Right lung (tissue), 10 donors: ENCODE data around the gene KRT73. TPM values are rescaled to one million over a fixed set of nuclear protein-coding genes. Genes with fewer than 3 reads are reported as not detected.

ENCODE experiments used
- DNase-seq, 2 donors: peaks; one replicate each; pipeline ENCODE4 v3.0.0-alpha.2; 2013
- long read RNA-seq, 8 donors: transcript quantifications; one replicate each; lab custom pipeline, GENCODE V29; 2026
- polyA plus RNA-seq, 5 donors: library from polyadenylated mRNA; unstranded; fragments of 120-200 nt; gene quantifications; one replicate each; pipeline versions ENCODE4 v1.2.1 to v1.2.3, GENCODE V29; 2013; ENCODE audit warnings: inconsistent platforms in 1 of 5, low replicate concordance in 1 of 5; ENCODE audit not compliant: insufficient read length in 5 of 5, insufficient read depth in 1 of 5

Gene KRT73
- under 1 TPM in 4 of 5 donors, not detected in 1; 0.10 to 0.19 (median 0.15) TPM for polyA plus RNA-seq
- long read RNA-seq, donor 1: 0 reads
- long read RNA-seq, donor 2: 0 reads
- long read RNA-seq, donor 3: 0 reads
- long read RNA-seq, donor 4: 0 reads
- long read RNA-seq, donor 5: 0 reads
- long read RNA-seq, donor 6: 0 reads
- long read RNA-seq, donor 7: 0 reads
- long read RNA-seq, donor 8: 0 reads

GRCh38 chr12:52618216-52618615, at the start of gene KRT73:
Gene KRT73 (minus strand): TSS chr12:52618559. CDS start chr12:52618524, 35 bp downstream.
- no peak for DNase-seq

DNA sequence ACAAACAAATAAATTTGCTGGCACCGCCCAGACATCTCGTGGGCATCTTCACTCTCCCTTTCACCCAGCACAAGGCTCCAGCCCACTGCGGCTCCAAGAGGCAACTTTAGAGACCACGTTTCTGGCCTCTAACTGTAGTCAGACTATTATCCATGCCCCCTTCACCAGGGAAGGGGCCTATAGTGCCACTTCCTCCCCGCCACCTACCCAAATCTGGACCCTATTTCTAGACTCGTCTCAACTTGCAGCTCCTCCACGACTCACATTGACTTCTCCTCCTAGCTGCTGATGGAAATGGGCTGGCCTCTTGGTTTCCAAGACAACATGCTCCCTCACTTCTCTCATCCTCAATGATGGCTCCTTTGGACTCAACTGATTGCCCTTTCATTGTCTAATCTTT, 49.6 kb upstream of the KRT73 start:
- no peak for DNase-seq

DNA sequence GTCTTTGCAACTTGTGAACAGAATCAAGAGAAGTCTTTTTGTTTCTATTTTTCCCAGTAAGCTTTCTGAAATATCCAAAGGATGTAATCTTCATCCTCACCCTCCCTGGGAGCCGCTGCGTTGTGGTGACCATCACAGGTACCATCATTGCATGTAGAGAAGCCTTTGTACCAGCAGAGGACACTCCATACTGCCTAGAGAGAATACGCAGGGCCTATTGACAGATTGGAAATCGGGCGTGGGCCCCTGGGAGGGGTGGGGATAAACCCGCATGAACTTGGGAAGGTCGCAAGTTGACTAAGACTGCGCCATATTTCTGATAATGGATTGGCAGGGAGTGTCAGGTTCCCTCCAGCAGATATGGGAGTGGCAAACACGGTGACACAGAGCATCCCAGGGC, 49.1 kb upstream of the KRT73 start:
- no peak for DNase-seq

GRCh38 chr12:52666471-52666870, 48.1 kb upstream of the KRT73 start:
- no peak for DNase-seq

DNA sequence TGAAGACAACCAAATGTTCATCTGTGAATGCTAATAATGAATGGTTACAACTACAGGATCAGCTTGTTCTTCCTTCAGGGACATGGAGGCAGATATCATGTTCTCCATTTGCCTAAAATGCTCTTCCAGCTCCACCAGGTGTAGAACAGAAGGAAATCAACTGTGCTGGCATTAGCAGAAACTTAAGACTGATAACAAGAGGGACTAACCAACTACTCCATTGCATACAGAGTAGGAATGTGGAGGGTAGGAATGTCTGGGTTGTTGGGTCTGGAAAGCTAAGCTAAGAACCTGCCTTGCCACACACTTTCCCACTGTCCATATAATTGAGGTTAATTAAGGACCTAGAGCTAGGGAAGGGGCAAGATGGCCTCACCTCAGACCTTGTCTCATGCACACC, 45.1 kb upstream of the KRT73 start:
- no peak for DNase-seq

DNA sequence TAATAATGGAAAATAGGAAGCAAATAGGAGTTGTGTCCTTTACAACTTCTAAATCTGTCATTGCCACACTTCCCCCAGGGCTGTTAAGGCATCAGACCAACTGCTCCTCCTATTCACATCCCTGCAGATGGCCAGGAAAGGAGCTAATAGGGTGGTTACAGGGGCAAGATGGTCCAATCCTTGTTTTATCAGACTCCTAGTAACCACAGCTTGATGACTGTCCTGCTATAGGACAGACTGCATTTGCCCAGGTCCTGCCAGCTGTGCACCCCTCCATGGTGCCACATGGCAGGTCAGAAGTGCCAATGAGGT, 44.5 kb upstream of the KRT73 start:
- DNase-seq: no peak

- no peak for DNase-seq
These were observed 43.9 kb upstream of the KRT73 start for GRCh38 chr12:52662093-52662917.

- DNase-seq: no peak
These were observed 43.3 kb upstream of the KRT73 start for GRCh38 chr12:52661668-52662067.

GRCh38 chr12:52660934-52661499, 42.7 kb upstream of the KRT73 start:
- no peak for DNase-seq

DNA sequence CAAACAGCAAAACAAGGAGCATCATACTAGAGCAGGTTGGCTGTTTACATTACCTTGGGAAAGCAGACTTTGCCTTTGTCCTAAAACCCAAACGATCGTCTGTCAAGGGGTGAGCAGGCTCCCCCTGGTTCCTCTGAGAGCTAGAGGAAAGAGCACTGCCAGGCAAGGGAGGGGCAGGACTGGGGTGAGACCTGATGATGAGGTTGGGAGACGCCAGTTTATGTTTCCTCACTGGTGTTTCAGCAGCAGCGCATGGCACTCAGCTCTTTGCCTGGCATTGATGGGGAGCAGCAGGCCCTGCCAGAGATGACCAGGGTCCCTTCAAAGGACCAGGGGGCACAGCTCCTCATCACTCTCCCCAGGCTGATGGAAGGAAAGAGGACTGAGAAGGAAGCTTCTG, 41.6 kb upstream of the KRT73 start:
- no peak for DNase-seq

DNA sequence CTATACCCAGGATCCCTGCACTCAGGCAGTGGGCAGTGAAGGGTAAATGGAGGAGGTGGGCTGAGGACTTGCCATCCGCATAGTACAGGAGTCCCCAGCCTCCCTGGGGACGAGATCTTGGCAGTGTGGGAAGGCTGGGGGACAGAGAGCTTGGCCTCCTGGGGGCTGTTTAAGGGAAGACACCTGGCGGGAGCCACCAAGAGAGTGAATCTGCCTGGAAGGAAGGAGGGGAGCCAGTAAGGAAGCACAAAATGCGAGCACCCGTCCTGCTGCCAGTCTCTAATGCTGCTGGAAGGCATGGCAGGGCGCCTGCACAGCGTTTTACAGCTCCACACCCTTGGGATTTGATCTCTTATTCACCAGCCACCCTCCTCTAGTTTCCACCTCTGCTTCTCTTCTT, 41.0 kb upstream of the KRT73 start:
- no peak for DNase-seq

GRCh38 chr12:52658196-52658595, 39.8 kb upstream of the KRT73 start:
- no peak for DNase-seq

DNA sequence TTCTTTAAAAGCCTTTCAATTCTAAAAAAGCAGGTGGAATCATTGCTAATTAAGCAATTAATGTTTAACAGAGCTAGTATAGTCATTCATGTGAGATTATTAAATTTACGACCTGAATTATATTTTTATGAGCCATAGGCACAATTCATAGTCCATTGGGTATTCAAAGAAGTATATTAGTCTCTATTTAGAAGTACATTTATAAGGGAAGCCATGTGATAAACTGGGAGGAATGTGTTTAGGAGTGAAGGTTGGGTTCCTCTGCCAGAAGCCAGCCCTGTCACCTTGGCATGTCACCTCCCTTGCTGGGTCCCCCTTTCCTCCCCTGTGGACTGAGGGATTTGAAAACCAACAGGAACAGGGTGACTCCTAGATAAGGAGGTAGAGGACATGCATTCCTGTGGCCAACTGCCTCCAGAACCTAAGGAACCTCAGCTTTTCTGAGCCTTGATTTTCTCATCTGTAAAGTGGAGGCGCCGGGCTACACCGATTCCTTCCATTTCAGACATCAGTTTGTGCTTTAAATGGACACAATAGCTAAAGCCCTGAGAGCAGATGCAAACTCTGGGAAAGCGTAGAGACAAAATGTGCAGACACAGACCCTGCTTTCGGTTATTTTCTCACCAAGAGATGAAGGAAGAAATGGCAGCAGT, 39.0 kb upstream of the KRT73 start:
- DNase-seq: no peak

DNA sequence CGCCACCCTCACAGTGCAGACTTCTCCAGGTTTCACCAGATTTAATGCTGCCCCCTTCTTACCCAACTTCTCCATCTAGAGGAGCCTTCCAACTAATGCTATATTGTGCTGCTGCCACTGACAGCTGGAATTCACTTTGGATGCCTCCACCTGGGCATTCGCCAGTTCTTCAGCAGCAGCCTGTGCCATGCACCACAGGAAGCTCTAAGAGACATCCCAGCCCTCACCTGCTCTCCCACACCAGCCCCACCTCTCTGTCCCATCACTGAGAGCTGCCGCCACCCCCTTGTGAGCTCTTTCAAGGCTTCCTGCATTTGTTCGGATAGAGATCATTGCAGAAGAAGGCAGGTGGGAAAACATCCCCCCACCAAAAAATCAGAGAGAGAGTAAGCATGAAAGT, 38.3 kb upstream of the KRT73 start:
- DNase-seq: no peak

- DNase-seq: peak; percentile 23 to 25
These were observed 37.4 kb upstream of the KRT73 start for GRCh38 chr12:52655720-52656124.

DNA sequence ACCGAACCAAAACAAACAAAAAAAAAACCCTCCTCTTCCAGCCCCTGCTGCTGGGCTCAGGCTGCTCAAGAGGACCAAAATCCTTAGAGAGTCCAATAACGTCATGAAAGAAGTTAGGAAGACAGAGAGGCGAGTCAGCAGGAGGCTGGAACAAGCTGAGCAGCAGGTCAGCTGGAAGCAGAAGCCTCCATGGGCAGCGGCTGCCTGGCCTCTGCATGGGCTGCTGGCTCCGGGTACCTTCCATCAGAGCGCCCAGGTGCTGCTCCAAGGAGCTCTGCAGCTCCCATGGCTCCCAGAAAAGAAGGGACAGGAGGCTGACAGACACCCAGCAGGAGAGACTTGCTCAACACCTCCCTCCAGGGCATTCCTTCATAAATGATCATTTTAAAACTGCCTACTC, 36.9 kb upstream of the KRT73 start:
- no peak for DNase-seq

- DNase-seq: no peak
These were observed 33.4 kb upstream of the KRT73 start, which contains the start of gene KRT2 for GRCh38 chr12:52651726-52652261. Gene KRT2 (minus strand): TSS chr12:52652211. CDS start chr12:52652142, 69 bp downstream.

DNA sequence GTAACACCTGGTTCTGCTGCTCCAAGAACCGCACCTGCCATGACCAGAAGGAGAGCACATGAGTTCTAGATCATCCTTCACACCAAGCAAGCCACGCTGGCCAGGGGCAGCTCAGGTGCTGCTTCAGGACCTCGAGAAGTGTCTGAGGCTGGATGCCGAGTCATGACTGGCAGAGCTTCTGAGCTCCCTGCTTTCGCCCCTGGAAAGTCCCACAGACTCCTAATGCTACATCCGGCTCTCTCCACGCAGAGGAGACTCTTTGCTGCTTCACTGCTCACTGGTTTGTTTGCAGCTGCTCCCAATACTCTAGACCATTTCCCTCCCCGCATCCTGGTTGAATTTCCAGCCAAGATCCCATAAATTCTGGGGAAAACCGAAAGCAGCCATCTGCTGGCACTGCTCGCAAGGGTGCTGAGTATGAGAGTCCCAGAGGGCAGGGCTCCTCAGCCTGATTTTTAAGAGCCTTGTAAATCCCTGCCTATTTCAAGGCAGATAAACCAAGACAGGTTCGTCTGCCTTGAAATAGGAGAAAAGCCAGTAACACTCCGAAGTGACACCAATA, 32.2 kb upstream of the KRT73 start:
- no peak for DNase-seq

DNA sequence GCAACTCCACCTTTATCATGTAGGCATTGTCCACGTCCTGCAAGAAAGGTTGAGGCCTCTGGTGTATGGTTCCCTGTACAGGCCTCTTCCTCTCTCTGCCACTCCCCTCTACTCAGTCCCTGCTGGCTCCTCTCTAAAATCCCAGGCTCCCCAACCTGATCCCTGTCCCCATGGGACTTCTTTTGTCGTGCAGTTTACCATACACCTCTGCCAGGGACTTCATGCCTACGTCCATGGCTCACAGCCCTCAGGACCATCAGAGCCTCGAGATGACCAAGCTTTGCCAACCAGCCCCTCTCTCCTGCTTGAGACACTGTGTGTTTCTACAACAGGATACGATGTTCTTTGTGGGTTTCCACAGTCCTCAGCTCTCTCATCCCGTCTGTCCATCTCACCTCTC, 30.7 kb upstream of the KRT73 start:
- DNase-seq: no peak

- no peak for DNase-seq
These were observed 29.7 kb upstream of the KRT73 start for GRCh38 chr12:52648012-52648550.

GRCh38 chr12:52647601-52648000, 29.2 kb upstream of the KRT73 start:
- DNase-seq: no peak

- no peak for DNase-seq
These were observed 28.3 kb upstream of the KRT73 start for GRCh38 chr12:52646613-52647012.
